ENCODE data around the gene INVS. TPM values are rescaled to one million over a fixed set of nuclear protein-coding genes. Genes with fewer than 3 reads are reported as not detected.

Gene INVS
- polyA plus RNA-seq, 3 donors: 2.9 to 6.7 (median 4.2) TPM

- TF ChIP-seq CTCF (IDR thresholded peaks at IDR 0.05): no peak
- no CpG with 5 or more reads among the region's 2 CpGs for WGBS (ENCODE audit: insufficient coverage)
- H3K79me2 ChIP-seq (ENCODE audit: insufficient read depth, low read length): peaks cover 3% of the 10 kb centered on the region
- no peaks in the 10 kb centered on the region for H3K4me1 ChIP-seq (ENCODE audit: control insufficient read depth in 1 of 2, insufficient read depth in 2 of 2, low read length in 2 of 2)
- H2AFZ ChIP-seq (ENCODE audit: insufficient read depth, low read depth, low read length, poor library complexity, severe bottlenecking): no peak overlapping the region
- Mint-ChIP-seq H3K27ac (no peak overlapping the region), H3K4me1 (peaks cover 10% of the 10 kb centered on the region), H3K9me3 (no peaks in the 10 kb centered on the region), H3K36me3 (peaks cover 10 to 13% of the 10 kb centered on the region in 2 donors), H3K4me3 (no peak overlapping the region), H3K27me3 (ENCODE audit: low read depth in 3 of 3) (no peaks in the 10 kb centered on the region)
- H4K20me1 ChIP-seq (ENCODE audit: insufficient read depth, low read length): no peaks in the 10 kb centered on the region
- no peak overlapping the region for H3K4me2 ChIP-seq (replicated peaks; ENCODE audit: extremely low read depth, low read length, poor library complexity, severe bottlenecking)
- no peaks in the 10 kb centered on the region for H3K27me3 ChIP-seq (ENCODE audit: control insufficient read depth in 2 of 2, insufficient read depth in 2 of 2, low read length in 2 of 2)
- no peak overlapping the region for H3K27ac ChIP-seq (ENCODE audit: low read depth in 1 of 2, low read length in 2 of 2)
- H3K4me3 ChIP-seq (replicated peaks in 1 of 3; ENCODE audit: low read depth in 2 of 3, low read length in 3 of 3): no peak overlapping the region
- no peak overlapping the region for H3K9ac ChIP-seq (ENCODE audit: insufficient read depth, low read length, poor library complexity, severe bottlenecking)
- H3K36me3 ChIP-seq (replicated peaks in 1 of 2; ENCODE audit: control insufficient read depth in 1 of 2, insufficient read depth in 2 of 2, low read length in 2 of 2): peaks cover 47 to 53% of the 10 kb centered on the region in 2 donors
- H3K9me3 ChIP-seq (replicated peaks in 1 of 2; ENCODE audit: control insufficient read depth in 1 of 2, insufficient read depth in 1 of 2, low read length in 2 of 2): no peaks in the 10 kb centered on the region
- intact Hi-C loops (cut with micrococcal nuclease): no loop called here
- DNase-seq: no peak
Measured at GRCh38 chr9:100108559-100108958, 9.5 kb downstream of the INVS start.

GRCh38 chr9:100111235-100111634 lies 12.2 kb downstream of the INVS start:
- H3K4me1 Mint-ChIP-seq: peaks cover 12% of the 10 kb centered on the region
- H3K4me3 ChIP-seq (replicated peaks in 1 of 3; ENCODE audit: low read depth in 2 of 3, low read length in 3 of 3): no peak overlapping the region
- H3K4me2 ChIP-seq (replicated peaks; ENCODE audit: extremely low read depth, low read length, poor library complexity, severe bottlenecking): no peak overlapping the region
- no peaks in the 10 kb centered on the region for H3K9me3 ChIP-seq (replicated peaks in 1 of 2; ENCODE audit: control insufficient read depth in 1 of 2, insufficient read depth in 1 of 2, low read length in 2 of 2)
- TF ChIP-seq CTCF (IDR thresholded peaks at IDR 0.05): no peak
- DNase-seq: no peak
- peaks cover 3% of the 10 kb centered on the region for H3K79me2 ChIP-seq (ENCODE audit: insufficient read depth, low read length)
- no peak overlapping the region for H3K4me3 Mint-ChIP-seq
- H3K9me3 Mint-ChIP-seq: peaks cover 0 to 2% (median 0%) of the 10 kb centered on the region in 7 donors
- intact Hi-C loops (cut with micrococcal nuclease): no loop called here
- 19% methylated on average over 3 of the region's 4 CpGs for WGBS (ENCODE audit: insufficient coverage)
- H2AFZ ChIP-seq (ENCODE audit: insufficient read depth, low read depth, low read length, poor library complexity, severe bottlenecking): no peak overlapping the region
- H3K27me3 ChIP-seq (ENCODE audit: control insufficient read depth in 2 of 2, insufficient read depth in 2 of 2, low read length in 2 of 2): no peaks in the 10 kb centered on the region
- H3K36me3 ChIP-seq (replicated peaks in 1 of 2; ENCODE audit: control insufficient read depth in 1 of 2, insufficient read depth in 2 of 2, low read length in 2 of 2): peaks cover 27 to 32% of the 10 kb centered on the region in 2 donors
- H3K27ac ChIP-seq (ENCODE audit: low read depth in 1 of 2, low read length in 2 of 2): no peak overlapping the region
- peak overlapping the region in 1 of 7 donors; percentile 38 for H3K27ac Mint-ChIP-seq
- no peaks in the 10 kb centered on the region for H4K20me1 ChIP-seq (ENCODE audit: insufficient read depth, low read length)
- H3K27me3 Mint-ChIP-seq (ENCODE audit: low read depth in 3 of 3): no peaks in the 10 kb centered on the region
- H3K4me1 ChIP-seq (ENCODE audit: control insufficient read depth in 1 of 2, insufficient read depth in 2 of 2, low read length in 2 of 2): no peaks in the 10 kb centered on the region
- H3K36me3 Mint-ChIP-seq: peaks cover 8 to 11% of the 10 kb centered on the region in 2 donors
- no peak overlapping the region for H3K9ac ChIP-seq (ENCODE audit: insufficient read depth, low read length, poor library complexity, severe bottlenecking)
